Measurements from ENCODE around the gene TMC7.
A peak's percentile ranks its signal among the peaks of the same experiment; 100 is the strongest.
"Not testable (repeated sequence)": the region's sequence is repeated elsewhere in the genome, so short reads cannot be mapped to it uniquely, and the experiment has no call there.

Gene TMC7

DNA sequence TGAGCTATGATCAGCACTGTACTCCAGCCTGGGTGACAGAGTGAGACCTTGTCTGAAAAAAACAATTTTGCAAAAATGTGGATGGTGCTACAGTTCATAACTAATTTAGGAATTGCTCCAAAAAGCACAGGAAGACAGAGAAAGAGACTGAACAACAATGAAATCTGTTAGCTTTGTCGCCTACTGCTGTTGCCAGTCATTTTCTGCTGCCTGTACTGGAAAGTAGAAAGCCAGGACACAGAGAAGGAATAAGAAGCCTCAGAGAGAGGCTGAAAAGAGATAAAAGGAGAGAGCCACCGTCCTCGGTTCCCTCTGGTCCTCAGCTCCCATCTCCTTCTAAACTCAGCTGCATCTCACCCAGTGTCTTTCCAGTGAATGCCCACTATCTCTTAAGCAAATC lies 8.6 kb upstream of the TMC7 start:
- DNase-seq (ENCODE audit: low read depth): no peak
- no peak overlapping the region for H3K4me3 ChIP-seq (ENCODE audit: control insufficient read depth, low read depth, low read length)
- TF ChIP-seq, protein P1, sequence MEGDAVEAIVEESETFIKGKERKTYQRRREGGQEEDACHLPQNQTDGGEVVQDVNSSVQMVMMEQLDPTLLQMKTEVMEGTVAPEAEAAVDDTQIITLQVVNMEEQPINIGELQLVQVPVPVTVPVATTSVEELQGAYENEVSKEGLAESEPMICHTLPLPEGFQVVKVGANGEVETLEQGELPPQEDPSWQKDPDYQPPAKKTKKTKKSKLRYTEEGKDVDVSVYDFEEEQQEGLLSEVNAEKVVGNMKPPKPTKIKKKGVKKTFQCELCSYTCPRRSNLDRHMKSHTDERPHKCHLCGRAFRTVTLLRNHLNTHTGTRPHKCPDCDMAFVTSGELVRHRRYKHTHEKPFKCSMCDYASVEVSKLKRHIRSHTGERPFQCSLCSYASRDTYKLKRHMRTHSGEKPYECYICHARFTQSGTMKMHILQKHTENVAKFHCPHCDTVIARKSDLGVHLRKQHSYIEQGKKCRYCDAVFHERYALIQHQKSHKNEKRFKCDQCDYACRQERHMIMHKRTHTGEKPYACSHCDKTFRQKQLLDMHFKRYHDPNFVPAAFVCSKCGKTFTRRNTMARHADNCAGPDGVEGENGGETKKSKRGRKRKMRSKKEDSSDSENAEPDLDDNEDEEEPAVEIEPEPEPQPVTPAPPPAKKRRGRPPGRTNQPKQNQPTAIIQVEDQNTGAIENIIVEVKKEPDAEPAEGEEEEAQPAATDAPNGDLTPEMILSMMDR (conservative IDR thresholded peaks at IDR 0.05; ENCODE audit: control insufficient read depth, insufficient read depth, low read depth, low read length): no peak

DNA sequence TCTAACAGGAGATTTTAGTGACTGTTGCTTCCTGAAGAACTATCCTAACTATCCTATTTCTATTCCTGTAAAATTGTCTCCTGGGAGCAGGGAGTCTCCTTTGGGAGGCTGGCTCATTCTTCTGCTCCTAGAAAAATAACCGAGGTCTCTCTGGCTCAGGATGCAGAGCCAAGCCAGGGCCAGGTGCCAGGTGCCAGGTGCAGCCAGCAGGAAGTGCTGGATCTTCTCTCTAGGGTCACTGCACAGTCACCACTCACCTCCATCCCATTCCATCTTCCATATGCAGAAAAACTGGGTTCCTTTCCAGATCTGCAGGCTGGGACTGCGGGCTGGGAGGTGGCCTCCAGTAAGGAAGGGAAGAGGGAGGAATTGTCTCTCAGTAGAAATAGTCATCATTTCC lies 3.8 kb upstream of the TMC7 start:
- TF ChIP-seq, protein P1 (conservative IDR thresholded peaks at IDR 0.05; ENCODE audit: control insufficient read depth, insufficient read depth, low read depth, low read length): no peak
- no peak for DNase-seq (ENCODE audit: low read depth)
- H3K4me3 ChIP-seq (ENCODE audit: control insufficient read depth, low read depth, low read length): no peak overlapping the region

DNA sequence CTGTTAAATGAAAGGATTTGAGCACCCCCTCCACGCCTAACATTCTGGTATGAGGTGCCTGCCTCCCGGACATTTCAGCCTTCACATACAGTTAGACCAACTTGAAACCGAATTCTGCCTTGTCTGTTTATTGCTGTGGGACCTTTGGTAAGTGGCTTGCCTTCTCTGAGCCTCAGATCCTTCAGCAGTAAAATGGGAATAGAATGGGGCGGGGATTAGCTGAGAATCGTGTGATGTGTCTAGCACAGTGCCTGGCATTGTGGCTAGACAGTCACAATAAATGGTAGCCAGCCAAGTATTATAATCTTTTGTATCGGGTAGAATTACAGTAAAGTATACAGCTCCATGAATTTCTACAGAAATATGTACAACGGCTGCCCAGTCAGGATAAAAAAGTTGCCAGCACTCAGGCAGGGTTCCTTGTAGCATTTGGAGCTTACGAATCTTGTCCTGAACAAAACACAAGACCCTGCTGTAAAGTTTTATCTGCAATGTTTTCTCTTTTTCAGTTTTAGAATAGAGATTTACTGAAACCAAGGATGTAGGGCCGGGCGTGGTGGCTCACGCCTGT lies 786 bp downstream of the TMC7 start:
- peak overlapping the region; percentile 46 for H3K4me3 ChIP-seq (ENCODE audit: control insufficient read depth, low read depth, low read length)
- DNase-seq (ENCODE audit: low read depth): no peak
- TF ChIP-seq, protein P1 (conservative IDR thresholded peaks at IDR 0.05; ENCODE audit: control insufficient read depth, insufficient read depth, low read depth, low read length): no peak

DNA sequence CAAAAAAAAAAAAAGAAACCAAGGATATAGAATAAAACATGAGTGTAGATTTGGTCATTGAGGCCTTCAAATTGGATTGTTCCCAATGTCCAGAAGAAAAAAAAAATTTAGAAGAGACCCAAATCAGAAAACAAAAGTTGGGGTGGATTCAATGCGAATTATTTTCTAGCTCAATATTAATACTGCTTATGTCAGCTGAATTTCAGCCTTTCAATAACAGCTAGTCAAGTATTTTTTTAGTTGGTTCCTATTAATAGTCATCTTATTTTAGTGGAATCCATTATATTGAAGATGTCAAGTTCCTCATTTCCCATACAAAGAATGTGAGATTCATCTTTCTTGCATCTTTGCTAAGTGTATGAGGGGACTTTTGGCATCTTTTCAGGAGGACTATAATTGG lies 1.5 kb downstream of the TMC7 start:
- not testable (repeated sequence) for H3K4me3 ChIP-seq (ENCODE audit: control insufficient read depth, low read depth, low read length)

DNA sequence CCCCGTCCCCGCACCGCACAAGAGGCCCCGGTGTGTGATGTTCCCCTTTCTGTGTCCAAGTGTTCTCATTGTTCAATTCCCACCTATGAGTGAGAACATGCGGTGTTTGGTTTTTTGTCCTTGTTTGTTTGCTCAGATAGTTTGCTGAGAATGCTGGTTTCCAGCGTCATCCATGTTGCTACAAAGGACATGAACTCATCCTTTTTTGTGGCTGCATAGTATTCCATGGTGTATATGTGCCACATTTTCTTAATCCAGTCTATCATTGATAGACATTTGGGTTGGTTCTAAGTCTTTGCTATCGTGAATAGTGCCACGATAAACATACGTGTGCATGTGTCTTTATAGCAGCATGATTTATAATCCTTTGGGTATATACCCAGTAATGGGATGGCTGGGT lies 8.0 kb downstream of the TMC7 start:
- H3K4me3 ChIP-seq (ENCODE audit: control insufficient read depth, low read depth, low read length); DNase-seq (ENCODE audit: low read depth): not testable (repeated sequence)

More for the DNA sequence above, 1.5 kb downstream of the TMC7 start:
- DNase-seq (ENCODE audit: low read depth): not testable (repeated sequence)

DNA sequence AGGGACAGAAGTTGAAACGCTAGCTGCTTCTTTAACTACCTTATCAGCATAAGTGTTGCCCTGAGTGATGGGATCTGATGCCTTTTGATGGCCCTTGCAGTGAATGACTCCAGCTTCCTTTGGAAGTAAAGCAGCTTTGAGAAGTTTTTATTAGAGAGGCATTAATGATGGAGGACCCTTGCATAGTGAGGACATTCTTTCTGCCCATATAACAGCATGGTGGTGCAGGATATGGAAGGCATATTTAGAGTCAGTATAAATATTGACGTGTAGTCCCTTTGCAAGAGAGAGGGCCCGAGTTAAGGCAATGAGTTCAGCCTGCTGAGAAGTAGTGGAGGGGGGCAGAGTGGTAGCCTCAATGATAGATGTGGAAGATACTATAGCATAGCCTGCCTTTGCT lies 9.8 kb downstream of the TMC7 start:
- not testable (repeated sequence) for DNase-seq (ENCODE audit: low read depth); H3K4me3 ChIP-seq (ENCODE audit: control insufficient read depth, low read depth, low read length)

DNA sequence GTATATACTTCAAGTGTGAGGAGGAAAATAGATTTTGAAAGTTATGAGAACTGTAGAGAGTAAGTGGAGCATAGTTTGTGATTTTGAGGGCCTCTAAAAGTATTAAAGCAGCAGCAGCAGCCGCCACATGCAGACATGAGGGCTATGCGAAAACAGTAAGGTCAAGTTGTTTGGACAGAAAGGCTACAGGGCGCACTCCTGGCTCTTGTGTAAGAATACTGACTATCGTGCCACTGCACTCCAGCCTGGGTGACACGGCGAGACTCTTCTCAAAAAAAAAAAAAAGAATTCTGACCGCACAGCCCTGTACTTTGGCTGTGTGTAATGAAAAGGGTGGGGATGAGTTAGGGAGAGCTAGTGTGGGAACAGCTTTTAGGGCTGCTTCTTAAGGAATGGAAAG lies 10.4 kb downstream of the TMC7 start:
- not testable (repeated sequence) for H3K4me3 ChIP-seq (ENCODE audit: control insufficient read depth, low read depth, low read length); DNase-seq (ENCODE audit: low read depth)

DNA sequence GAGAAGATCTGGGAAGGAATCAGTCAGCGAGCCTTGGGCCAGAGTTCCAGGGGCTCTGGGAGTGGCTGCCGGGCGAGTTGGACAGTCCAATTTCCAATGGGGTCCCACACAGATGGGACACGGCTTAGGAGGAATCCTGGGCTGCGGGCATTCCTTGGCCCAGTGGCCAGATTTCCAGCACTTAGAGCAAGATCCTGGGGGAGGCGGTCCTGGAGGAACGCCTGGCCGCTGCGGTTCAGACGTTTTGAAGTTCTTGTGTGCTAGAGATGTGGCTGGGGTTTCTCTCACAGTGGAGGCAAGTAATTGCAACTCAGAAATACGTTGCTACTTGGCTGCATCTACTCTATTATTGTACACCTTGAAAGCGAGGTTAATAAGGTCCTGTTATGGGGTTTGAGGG lies 11.7 kb downstream of the TMC7 start:
- DNase-seq (ENCODE audit: low read depth); H3K4me3 ChIP-seq (ENCODE audit: control insufficient read depth, low read depth, low read length): not testable (repeated sequence)

DNA sequence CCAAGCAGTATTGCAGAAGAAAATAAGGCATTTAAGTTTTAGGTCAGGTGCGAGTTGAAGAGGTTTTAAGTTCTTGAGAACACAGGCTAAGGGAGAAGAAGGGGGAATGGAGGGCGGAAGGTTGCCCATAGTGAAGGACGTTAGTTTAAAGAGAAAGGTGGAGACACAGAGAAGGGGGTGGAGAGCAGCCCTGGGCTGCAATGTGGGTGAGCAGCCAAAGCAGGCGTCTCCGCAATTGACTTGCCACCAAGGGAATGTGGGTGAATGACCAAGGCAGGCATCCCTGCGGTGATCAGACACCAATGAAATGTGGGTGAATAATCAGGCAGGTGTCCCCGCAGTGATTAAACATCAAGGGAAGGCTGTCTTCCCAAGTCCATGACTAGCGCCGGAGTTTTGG lies 12.8 kb downstream of the TMC7 start:
- H3K4me3 ChIP-seq (ENCODE audit: control insufficient read depth, low read depth, low read length); DNase-seq (ENCODE audit: low read depth): not testable (repeated sequence)

DNA sequence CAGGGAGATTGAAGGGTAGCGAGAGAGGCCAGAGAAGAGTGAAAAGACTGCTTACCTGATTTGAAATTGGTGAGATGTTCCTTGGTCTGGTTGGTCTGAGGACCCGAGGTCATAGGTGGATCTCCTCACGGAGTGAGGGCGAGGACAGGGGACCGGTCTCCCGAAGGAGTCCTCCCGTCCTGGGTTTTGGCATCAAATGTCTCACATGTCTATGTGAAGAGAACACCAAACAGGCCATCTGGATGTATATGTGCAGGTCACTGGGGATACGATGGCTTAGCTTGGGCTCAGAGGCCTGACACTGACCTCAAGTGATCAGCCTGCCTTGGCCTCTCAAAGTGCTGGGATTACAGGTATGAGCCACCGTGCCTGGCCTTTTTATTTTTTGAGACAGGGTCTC lies 13.3 kb downstream of the TMC7 start:
- not testable (repeated sequence) for H3K4me3 ChIP-seq (ENCODE audit: control insufficient read depth, low read depth, low read length); DNase-seq (ENCODE audit: low read depth)

DNA sequence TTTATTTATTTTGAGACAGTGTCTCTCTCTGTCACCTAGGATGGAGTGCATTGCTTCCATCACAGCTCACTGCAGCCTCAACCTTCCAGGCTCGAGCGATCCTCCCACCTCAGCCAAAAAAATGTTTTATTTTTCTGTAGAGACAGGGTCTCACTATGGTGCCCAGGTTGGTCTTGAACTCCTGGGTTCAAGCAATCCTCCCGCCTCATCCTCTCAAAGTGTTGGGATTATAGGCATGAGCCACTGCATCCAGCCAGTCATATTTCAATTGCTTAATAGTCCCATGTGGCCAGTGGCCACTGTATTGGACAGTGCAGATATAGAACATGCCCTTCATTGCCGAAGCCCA lies 15.3 kb downstream of the TMC7 start:
- TF ChIP-seq, protein P1 (conservative IDR thresholded peaks at IDR 0.05; ENCODE audit: control insufficient read depth, insufficient read depth, low read depth, low read length): no peak
- no peak overlapping the region for H3K4me3 ChIP-seq (ENCODE audit: control insufficient read depth, low read depth, low read length)
- no peak for DNase-seq (ENCODE audit: low read depth)
